Activated naive CD8-positive, alpha-beta T cell treated with anti-CD3 and anti-CD28 coated beads for 36 hours (primary cell): ENCODE data around the gene TMEM120A. TPM values are rescaled to one million over a fixed set of nuclear protein-coding genes. Genes with fewer than 3 reads are reported as not detected.

Experiments
- DNase-seq: peaks from one replicate; pipeline ENCODE4 v3.0.0; 2021
- H3K27ac Mint-ChIP-seq: one replicate; pipeline ENCODE4 v1.8.0; 2022; ENCODE audit warnings: mild to moderate bottlenecking, moderate library complexity, mixed read lengths
- H3K27me3 Mint-ChIP-seq: one replicate; pipeline ENCODE4 v1.8.0; 2022; ENCODE audit warnings: mild to moderate bottlenecking, mixed read lengths
- H3K36me3 Mint-ChIP-seq: one replicate; pipeline ENCODE4 v1.8.0; 2021; ENCODE audit warnings: mild to moderate bottlenecking, mixed read lengths
- H3K4me1 Mint-ChIP-seq: one replicate; pipeline ENCODE4 v1.8.0; 2021; ENCODE audit warnings: mixed read lengths
- H3K4me3 Mint-ChIP-seq: one replicate; pipeline ENCODE4 v1.8.0; 2022; ENCODE audit warnings: mild to moderate bottlenecking, moderate library complexity, mixed read lengths
- H3K9me3 Mint-ChIP-seq: one replicate; pipeline ENCODE4 v1.8.0; 2022; ENCODE audit warnings: mixed read lengths
- total RNA-seq, 2 experiments: library from RNA; stranded (reverse); gene quantifications; one replicate each; pipeline ENCODE4 v1.2.3, GENCODE V29; 2021

TMEM120A gene
- total RNA-seq, 2 experiments from 2014 or later: 19.6 to 22.1 TPM

DNA sequence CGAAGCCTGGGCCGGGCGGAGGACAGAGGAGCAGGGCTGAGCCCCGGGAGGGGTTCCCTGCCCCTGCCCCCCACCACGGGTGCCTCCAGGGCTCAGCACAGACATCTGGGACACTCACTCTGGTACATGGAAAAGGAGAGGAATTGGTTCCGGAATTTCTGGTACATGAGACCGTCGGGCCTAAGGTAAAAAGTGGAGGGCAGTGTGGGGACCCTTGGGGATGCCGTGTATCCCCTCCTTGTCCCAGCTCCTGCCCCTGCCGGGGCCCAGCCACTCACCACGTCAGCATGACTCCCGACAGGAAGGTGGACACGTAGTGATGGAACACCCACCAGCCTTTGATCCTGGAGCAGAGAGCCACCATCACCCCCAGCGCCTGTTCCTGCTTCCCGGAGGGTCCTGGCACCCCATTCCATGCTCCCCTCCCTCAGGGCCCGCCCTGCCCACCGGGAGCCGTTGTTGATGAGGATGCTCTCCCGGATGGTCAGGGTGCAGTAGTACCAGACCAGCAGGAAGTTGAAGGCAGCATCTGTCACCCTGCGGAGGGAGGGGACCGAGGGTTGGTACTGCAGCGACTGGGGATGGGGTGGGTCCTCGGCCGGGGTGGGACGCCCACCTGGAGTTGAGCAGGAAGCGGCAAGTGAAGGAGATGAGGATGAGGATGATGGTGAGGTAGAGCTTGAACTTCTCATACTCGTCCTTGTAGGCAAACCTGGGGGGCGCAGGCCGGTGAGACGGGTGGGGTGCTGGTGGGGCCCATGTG is 6.4 kb downstream of the TMEM120A start:
- Mint-ChIP-seq H3K9me3 (no peaks in the 10 kb centered on the region), H3K27me3 (no peaks in the 10 kb centered on the region), H3K27ac (no peak overlapping the region), H3K4me3 (no peak overlapping the region), H3K4me1 (peaks cover 4% of the 10 kb centered on the region), H3K36me3 (no peaks in the 10 kb centered on the region)
- DNase-seq: no peak

DNA sequence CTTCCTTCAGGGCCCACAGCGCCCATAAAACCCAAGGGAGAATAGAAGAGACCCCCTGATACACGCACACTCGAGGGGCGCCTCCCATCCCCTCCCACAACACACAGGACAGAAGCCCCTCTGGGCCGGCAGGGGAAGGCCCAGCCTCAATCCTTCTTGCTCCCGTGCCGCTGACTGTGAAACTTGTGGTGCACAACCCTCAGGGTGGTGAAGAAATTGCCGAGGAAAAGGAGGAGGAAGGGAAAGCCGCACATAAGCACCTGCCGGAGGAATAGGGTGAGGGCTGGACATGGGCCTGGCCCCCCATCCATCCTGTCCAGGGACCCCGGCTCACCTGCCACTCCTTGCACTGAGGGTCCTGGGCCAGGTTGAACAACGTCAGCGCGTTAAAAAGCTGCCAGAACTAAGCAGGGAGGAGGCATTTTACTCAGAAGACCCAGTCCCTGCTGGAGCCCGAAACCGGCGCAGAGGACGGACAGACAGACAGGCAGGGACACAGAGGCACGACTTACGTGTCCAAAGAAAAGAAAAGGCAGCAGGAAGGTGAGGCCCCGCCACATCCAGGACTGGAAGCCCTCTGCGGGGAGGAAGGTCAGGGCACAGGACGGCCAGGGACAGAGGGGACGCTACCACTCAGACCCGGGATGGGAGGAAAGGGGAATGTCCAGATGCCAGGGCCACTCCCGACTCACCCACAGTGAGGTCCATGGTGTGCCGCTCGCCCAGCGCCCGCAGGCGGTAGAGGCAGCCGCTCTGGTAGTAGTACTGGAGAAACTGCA is 7.2 kb downstream of the TMEM120A start:
- Mint-ChIP-seq H3K36me3 (no peaks in the 10 kb centered on the region), H3K9me3 (no peaks in the 10 kb centered on the region), H3K4me3 (no peak overlapping the region), H3K4me1 (peaks cover 4% of the 10 kb centered on the region), H3K27ac (no peak overlapping the region), H3K27me3 (no peaks in the 10 kb centered on the region)
- no peak for DNase-seq

DNA sequence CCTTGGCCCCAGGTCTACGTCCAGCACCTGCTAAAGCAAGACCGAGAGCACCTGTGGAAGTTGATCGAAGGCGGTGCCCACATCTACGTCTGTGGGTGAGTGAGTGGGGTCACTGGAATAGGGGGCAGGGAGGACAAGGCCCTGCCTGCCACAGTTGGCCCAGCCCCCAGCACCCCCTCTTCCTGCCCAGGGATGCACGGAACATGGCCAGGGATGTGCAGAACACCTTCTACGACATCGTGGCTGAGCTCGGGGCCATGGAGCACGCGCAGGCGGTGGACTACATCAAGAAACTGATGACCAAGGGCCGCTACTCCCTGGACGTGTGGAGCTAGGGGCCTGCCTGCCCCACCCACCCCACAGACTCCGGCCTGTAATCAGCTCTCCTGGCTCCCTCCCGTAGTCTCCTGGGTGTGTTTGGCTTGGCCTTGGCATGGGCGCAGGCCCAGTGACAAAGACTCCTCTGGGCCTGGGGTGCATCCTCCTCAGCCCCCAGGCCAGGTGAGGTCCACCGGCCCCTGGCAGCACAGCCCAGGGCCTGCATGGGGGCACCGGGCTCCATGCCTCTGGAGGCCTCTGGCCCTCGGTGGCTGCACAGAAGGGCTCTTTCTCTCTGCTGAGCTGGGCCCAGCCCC is 8.1 kb downstream of the TMEM120A start:
- no peaks in the 10 kb centered on the region for H3K36me3 Mint-ChIP-seq
- no peaks in the 10 kb centered on the region for H3K9me3 Mint-ChIP-seq
- no peaks in the 10 kb centered on the region for H3K27me3 Mint-ChIP-seq
- H3K27ac Mint-ChIP-seq: no peak overlapping the region
- H3K4me1 Mint-ChIP-seq: peaks cover 4% of the 10 kb centered on the region
- DNase-seq: no peak
- H3K4me3 Mint-ChIP-seq: no peak overlapping the region

DNA sequence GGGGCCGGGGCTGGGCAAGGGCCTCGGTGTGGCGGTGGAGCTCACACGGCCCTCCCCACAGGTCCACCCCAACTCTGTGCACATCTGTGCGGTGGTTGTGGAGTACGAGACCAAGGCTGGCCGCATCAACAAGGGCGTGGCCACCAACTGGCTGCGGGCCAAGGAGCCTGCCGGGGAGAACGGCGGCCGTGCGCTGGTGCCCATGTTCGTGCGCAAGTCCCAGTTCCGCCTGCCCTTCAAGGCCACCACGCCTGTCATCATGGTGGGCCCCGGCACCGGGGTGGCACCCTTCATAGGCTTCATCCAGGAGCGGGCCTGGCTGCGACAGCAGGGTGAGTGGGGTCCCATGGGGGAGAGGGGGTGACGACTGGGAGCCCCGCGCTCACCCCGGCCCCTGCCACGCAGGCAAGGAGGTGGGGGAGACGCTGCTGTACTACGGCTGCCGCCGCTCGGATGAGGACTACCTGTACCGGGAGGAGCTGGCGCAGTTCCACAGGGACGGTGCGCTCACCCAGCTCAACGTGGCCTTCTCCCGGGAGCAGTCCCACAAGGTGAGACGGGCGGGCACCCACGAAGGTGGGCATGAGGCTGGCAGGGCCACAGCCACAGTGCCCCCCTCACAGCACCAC is 8.8 kb downstream of the TMEM120A start:
- Mint-ChIP-seq H3K9me3 (no peaks in the 10 kb centered on the region), H3K4me1 (peaks cover 4% of the 10 kb centered on the region), H3K4me3 (no peak overlapping the region), H3K36me3 (no peaks in the 10 kb centered on the region), H3K27ac (no peak overlapping the region), H3K27me3 (no peaks in the 10 kb centered on the region)
- no peak for DNase-seq

DNA sequence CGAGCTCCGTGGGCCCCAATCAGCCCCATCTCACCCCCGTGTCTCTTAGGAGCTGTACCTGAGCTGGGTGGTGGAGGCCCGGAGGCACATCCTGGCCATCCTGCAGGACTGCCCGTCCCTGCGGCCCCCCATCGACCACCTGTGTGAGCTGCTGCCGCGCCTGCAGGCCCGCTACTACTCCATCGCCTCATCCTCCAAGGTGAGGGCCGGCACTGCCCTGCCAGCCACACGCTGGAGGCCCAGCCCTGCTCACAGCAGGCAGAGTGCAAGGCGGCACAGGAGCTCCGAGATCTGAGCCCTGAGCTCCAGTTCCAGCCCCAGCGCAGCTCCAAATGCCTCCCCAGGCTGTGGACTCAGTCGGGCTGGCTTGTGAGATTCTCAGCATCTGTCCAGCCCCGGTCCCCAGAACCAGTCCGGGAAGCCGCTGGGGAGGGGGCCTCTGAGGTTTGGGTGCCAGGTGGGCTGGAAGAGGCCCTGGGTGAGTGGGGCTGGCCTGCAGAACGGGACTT is 9.3 kb downstream of the TMEM120A start:
- DNase-seq: no peak
- H3K27me3 Mint-ChIP-seq: no peaks in the 10 kb centered on the region
- no peak overlapping the region for H3K27ac Mint-ChIP-seq
- no peaks in the 10 kb centered on the region for H3K9me3 Mint-ChIP-seq
- no peaks in the 10 kb centered on the region for H3K36me3 Mint-ChIP-seq
- no peak overlapping the region for H3K4me3 Mint-ChIP-seq
- H3K4me1 Mint-ChIP-seq: peaks cover 4% of the 10 kb centered on the region

DNA sequence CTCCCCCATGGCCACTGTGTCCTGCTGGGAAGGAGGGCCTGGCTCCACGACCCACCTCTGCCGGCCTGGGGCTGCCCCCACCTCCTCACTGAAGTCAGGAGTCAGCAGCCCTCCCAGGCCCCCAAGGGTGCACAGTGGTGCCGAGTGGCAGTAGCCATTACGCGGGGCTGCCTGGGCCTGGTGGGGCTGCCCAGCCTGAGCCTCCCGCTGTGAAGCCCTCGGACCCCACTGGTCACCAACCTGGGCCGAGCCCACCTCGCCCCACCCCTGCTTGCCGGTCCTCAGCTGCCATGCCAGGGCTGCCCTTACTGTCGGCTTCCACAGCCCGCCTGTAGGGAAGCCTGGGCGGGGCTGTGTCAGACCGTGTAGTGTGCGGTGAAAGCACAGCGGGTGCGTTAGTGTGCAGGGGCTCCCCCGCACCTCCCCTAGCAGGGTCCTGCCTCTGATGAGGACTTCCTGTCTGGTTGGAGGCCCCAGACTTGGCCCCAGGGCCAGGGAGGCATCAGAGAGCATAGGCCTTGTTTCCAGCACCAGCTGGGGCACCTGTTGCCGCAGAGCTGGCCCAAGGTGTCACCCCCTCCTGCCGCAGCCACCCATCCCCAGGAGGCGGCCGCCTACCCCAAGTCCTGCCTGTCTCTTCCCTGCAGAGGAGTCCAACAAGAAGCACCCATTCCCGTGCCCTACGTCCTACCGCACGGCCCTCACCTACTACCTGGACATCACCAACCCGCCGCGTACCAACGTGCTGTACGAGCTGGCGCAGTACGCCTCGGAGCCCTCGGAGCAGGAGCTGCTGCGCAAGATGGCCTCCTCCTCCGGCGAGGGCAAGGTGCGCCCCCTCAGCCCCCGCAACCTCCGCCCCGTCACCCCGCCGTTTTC is 10.0 kb downstream of the TMEM120A start:
- no peak overlapping the region for H3K4me3 Mint-ChIP-seq

DNA sequence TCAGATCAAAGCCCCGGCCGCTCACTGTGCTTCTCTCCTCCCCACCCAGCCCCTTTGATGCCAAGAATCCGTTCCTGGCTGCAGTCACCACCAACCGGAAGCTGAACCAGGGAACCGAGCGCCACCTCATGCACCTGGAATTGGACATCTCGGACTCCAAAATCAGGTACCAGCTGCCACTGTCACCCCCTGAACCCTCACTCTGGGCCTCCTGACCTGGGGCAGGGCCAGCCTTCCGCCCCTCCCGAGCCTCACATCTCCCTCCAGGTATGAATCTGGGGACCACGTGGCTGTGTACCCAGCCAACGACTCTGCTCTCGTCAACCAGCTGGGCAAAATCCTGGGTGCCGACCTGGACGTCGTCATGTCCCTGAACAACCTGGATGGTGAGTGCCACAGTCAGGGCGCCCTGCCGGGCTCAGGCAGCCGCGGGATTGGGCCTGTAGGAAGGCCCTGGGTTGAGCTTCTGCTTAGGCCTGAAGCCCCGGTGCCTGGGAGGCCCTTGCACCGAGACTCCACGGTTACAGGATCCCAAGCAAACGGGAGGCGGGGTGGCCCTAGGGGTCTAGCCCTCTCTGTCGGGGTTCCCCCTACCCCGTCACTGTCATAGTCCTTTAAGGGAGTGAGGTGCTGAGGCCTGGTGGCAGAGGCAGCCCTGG is 10.8 kb downstream of the TMEM120A start:
- DNase-seq: no peak
- no peaks in the 10 kb centered on the region for H3K27me3 Mint-ChIP-seq
- no peak overlapping the region for H3K4me3 Mint-ChIP-seq
- no peak overlapping the region for H3K27ac Mint-ChIP-seq
- H3K36me3 Mint-ChIP-seq: no peaks in the 10 kb centered on the region
- H3K9me3 Mint-ChIP-seq: no peaks in the 10 kb centered on the region
- H3K4me1 Mint-ChIP-seq: no peaks in the 10 kb centered on the region

More for the DNA sequence above, 10.0 kb downstream of the TMEM120A start:
- Mint-ChIP-seq H3K9me3 (no peaks in the 10 kb centered on the region), H3K27me3 (no peaks in the 10 kb centered on the region), H3K27ac (no peak overlapping the region), H3K4me1 (no peaks in the 10 kb centered on the region), H3K36me3 (no peaks in the 10 kb centered on the region)
- no peak for DNase-seq

DNA sequence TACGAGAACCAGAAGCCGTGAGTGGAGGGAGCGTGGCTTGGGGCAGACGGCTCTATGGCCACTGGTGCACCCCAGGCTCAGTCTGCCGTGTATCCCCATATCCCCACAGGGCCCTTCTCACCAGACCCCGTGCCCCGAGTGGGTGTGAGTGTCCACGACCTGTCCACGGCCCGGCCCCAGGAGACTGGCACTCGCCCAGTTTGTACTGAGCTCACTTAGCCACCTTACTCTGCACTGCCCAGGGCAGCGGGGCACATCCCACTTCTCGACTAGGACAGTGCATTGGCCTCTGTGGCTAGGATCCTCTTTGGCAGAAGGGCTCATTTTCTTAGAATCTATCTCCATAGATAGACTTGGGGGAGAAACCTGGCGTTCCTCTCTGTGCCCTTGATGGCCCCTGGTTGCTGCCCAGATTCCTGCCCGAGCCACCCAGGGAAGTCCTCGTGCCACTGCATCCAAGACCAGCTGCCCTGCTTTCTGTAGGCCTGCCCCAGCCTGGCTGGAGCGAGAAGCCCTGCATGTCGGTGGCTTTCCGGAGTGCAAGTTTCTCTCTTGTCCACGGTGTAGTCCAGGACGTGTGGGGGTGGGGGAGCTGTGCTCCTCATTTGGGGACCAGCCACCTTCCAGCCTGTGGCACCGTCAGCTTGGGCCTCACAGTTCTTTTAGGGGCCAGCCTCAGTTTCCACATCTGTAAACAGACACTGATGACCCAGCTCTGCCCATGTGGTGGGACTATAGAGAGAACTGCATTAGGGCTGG is 11.9 kb downstream of the TMEM120A start:
- Mint-ChIP-seq H3K27ac (no peak overlapping the region), H3K36me3 (no peaks in the 10 kb centered on the region), H3K4me1 (no peaks in the 10 kb centered on the region), H3K4me3 (no peak overlapping the region), H3K9me3 (no peaks in the 10 kb centered on the region), H3K27me3 (no peaks in the 10 kb centered on the region)
- DNase-seq: no peak

DNA sequence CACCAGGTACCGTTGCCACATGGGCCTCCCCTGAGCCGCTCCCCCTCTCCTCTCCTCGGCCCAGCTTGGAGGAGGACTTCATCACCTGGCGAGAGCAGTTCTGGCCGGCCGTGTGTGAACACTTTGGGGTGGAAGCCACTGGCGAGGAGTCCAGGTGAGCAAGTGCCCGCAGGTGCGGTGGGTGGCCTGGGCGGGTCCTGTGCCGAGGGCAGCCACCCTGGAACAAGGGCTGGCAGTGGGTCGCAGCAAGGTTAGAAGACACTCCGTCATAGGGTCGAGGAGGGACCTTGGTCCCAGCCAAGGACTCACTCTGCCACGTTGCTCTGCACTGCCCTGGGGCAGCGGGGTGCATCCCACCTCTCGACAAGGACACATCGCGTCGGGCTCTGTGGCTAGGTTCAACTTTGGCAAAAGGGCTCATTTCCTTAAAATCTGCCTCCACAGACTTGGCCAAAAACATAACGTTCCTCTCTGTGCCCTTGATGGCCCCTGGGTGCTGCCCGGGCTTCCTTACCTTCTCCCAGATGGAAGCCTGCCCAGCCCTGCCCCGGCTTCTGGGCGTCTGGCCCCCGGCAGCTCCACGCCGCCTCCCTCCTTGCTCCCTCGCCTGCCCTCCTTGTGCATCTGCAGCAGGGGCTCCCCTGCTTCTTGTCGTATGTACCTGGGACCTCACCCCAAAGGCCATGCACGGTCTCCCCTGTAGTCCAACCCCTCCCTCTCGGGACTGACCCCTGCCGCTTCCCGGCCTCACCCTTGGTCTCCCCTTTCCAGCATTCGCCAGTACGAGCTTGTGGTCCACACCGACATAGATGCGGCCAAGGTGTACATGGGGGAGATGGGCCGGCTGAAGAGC is 12.7 kb downstream of the TMEM120A start:
- Mint-ChIP-seq H3K4me3 (no peak overlapping the region), H3K27me3 (no peaks in the 10 kb centered on the region), H3K36me3 (no peaks in the 10 kb centered on the region), H3K27ac (no peak overlapping the region), H3K4me1 (no peaks in the 10 kb centered on the region), H3K9me3 (no peaks in the 10 kb centered on the region)
- no peak for DNase-seq

DNA sequence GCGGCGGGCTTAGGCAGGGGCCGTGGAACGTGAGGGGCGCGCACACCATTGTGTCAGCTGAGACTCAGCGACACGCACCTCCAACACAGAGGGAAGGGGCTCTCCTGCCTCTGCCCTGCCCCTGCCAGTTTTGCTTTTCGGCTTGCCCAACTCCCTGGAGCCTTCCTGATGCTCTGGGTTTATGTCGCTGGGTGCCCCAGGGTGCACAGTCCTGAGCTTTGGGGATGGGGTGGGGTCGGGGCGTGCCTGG is 13.3 kb downstream of the TMEM120A start:
- Mint-ChIP-seq H3K4me1 (no peaks in the 10 kb centered on the region), H3K4me3 (no peak overlapping the region), H3K36me3 (no peaks in the 10 kb centered on the region), H3K27ac (no peak overlapping the region), H3K27me3 (no peaks in the 10 kb centered on the region), H3K9me3 (no peaks in the 10 kb centered on the region)
- no peak for DNase-seq

DNA sequence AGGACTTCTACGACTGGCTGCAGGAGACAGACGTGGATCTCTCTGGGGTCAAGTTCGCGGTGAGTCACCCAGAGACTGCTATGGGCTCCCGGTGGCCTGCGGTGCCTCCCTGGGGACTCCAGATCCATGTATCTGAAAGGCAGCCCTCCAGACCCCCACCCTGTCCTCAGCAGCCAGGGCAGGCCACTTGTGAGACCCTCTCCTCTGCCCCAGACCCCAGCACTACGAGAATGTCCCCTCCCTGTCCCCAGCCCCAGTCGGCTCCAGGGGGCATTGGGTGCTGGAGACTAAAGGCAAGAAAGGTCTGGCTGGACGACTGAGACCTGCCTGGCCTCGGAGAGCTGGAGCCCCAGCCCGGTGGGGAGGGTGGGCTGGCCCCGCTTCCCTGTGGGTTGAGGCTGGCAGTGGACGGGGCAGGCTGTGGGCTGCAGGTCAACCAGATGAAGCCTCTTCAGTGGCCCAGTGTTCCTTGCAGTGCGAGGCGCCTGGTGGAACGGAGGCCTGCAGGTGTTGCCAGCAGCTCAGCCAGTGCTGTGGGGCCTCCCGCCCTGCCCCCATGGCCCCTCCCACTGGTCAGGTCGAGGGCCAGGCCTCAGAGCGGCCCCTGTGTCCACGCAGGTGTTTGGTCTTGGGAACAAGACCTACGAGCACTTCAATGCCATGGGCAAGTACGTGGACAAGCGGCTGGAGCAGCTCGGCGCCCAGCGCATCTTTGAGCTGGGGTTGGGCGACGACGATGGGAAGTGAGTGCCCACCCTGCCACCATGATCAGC is 13.8 kb downstream of the TMEM120A start:
- H3K27ac Mint-ChIP-seq: no peak overlapping the region
- H3K27me3 Mint-ChIP-seq: no peaks in the 10 kb centered on the region
- H3K4me1 Mint-ChIP-seq: no peaks in the 10 kb centered on the region
- no peaks in the 10 kb centered on the region for H3K9me3 Mint-ChIP-seq
- H3K4me3 Mint-ChIP-seq: no peak overlapping the region
- H3K36me3 Mint-ChIP-seq: no peaks in the 10 kb centered on the region
- no peak for DNase-seq

DNA sequence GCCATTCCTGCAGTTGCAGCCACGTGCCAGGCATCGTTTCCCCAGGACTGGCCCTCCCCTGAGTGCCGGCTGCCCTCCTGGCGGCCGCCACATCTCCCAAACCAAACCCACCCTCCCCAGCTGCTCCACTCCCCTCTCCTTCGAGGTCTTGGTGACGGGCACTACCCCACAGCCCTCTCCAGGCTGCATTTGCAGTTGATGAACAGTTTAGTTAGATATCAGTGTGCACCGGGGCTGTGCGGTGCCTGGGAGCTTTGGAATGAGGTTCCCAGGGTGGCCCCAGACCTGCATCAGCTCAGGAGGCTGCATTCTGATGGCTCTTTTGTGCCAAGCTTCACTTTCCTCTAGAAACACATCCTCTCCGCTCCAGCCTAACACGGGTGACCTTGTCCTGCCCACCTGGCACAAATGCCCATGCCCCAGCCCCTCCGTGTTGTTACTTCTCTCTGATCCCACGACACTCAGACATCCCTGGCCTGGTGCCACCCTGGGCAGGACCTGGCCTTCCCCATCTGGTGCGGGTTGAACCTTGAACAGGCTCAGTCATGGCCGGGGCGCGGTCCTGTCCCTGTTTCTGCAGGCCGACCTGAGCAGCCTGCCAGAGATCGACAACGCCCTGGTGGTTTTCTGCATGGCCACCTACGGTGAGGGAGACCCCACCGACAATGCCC is 14.5 kb downstream of the TMEM120A start:
- no peak for DNase-seq
- H3K27ac Mint-ChIP-seq: no peak overlapping the region
- H3K36me3 Mint-ChIP-seq: no peaks in the 10 kb centered on the region
- H3K9me3 Mint-ChIP-seq: no peaks in the 10 kb centered on the region
- no peaks in the 10 kb centered on the region for H3K4me1 Mint-ChIP-seq
- no peaks in the 10 kb centered on the region for H3K27me3 Mint-ChIP-seq
- H3K4me3 Mint-ChIP-seq: no peak overlapping the region
